Heart left ventricle (tissue), 16 donors: ENCODE measurements around the gene CHTF18. TPM values are rescaled to one million over a fixed set of nuclear protein-coding genes. Genes with fewer than 3 reads are reported as not detected.

Experiments
- ATAC-seq, 4 donors: fragments of 200-7000 bp; cut with Tn5 transposase; one replicate each; pipeline ENCODE4 v1.9.1; 2020 to 2022; ENCODE audit warnings: moderate library complexity in 4 of 4, mild to moderate bottlenecking in 3 of 4, moderate number of reproducible peaks in 1 of 4
- DNase-seq, 5 donors: peaks; one replicate each; pipeline ENCODE4 v3.0.0-alpha.2; 2020
- H3K27ac ChIP-seq, 12 donors: fragments of 200-600 bp; sonication (generic) in 4 of 12; one replicate each; pipeline versions ENCODE4 v1.5.0 to v1.8.0; 2016 to 2022; ENCODE audit warnings: mild to moderate bottlenecking in 2 of 12
- H3K27me3 ChIP-seq, 9 donors: fragments of 200-600 bp; sonication (generic) in 2 of 9; one replicate each; pipeline versions ENCODE4 v1.5.1 to v1.8.0; 2016 to 2022; ENCODE audit warnings: mild to moderate bottlenecking in 3 of 9
- H3K36me3 ChIP-seq, 9 donors: fragments of 200-600 bp; sonication (generic) in 2 of 9; one replicate each; pipeline versions ENCODE4 v1.5.0 to v1.8.0; 2018 to 2022; ENCODE audit warnings: mild to moderate bottlenecking in 2 of 9
- H3K4me1 ChIP-seq, 12 donors: fragments of 200-600 bp; sonication (generic) in 4 of 12; one replicate each; pipeline versions ENCODE4 v1.5.0 to v1.8.0; 2016 to 2022; ENCODE audit warnings: mild to moderate bottlenecking in 3 of 12
- H3K4me3 ChIP-seq, 12 donors: fragments of 200-600 bp; sonication (generic) in 4 of 12; one replicate each; pipeline versions ENCODE4 v1.5.0 to v1.8.0; 2017 to 2022; ENCODE audit warnings: mild to moderate bottlenecking in 9 of 12, moderate library complexity in 4 of 12
- H3K9me3 ChIP-seq, 12 donors: fragments of 200-600 bp; sonication (generic) in 4 of 12; one replicate each; pipeline versions ENCODE4 v1.5.0 to v1.8.0; 2016 to 2022; ENCODE audit warnings: mild to moderate bottlenecking in 1 of 12
- CTCF ChIP-seq, 12 donors: fragments of 200-600 bp; sonication (generic) in 4 of 12; IDR thresholded peaks; one replicate each; pipeline versions ENCODE4 v1.5.0 to v1.8.0; 2018 to 2022; ENCODE audit warnings: antibody characterized with exemption in 12 of 12, mild to moderate bottlenecking in 5 of 12
- POLR2A ChIP-seq, 2 donors: fragments of 450-650 bp; IDR thresholded peaks; one replicate each; pipeline ENCODE4 v1.6.1; 2017; ENCODE audit warnings: antibody characterized with exemption in 2 of 2, mild to moderate bottlenecking in 2 of 2, moderate library complexity in 2 of 2
- WGBS, 4 donors: extraction: QIAGEN DNeasy Blood & Tissue Kit in 2 of 4; methylation state at CpG; one replicate each; pipeline versions ENCODE4 v1.1.5 to v1.1.7; 2013 to 2018; 5-methylcytosine and 5-hydroxymethylcytosine counted together
- intact Hi-C, 10 donors: fragments of 100-400 bp; cut with DNase I; formaldehyde crosslinking; loops; one replicate each; pipeline versions ENCODE4 v1.11.1 to v1.14.2; 2022
- polyA plus RNA-seq, 2 donors: library from polyadenylated mRNA; stranded (reverse); fragments of 200-250 nt; gene quantifications; one replicate each; pipeline ENCODE4 v1.2.3, GENCODE V29; 2013
- total RNA-seq, 9 donors: library from RNA; depleted of rRNA in 2 of 9; stranded (reverse); fragments of >200 nt in 2 of 9; fragmentation: NEBNext Ultra II Directional in 3 of 9; extraction: Animal tissue kit (Norgen Biotek cat#: 25700) in 3 of 9; gene quantifications; one replicate each; pipeline versions ENCODE4 v1.1.0 to v1.2.4, GENCODE V29; 2016 to 2023
- donor health status: ischemic (EF 13 %, LVEDD 7.1; RV severe dilation, severe dysfunction).
- donor health status: healthy with polysubstance abuse.
- donor health status: DM: no; HTN: yes; CAD: no.
- donor health status: DM: no; HTN: no; CAD: no.
- donor health status: ischemic (EF 25% LVEDD 6.9; RV normal size, moderate dysfunction).
- donor health status: ischemic (EF 25% LVEDD 5.7; RV mildly dilated, moderate dysfunction).
- donor health status: healthy.
- donor health status: DM: yes; HTN: yes; CAD: no.
- donor health status: ischemic (EF 35%, LVEDD 5.7; RV mildly dilated, moderate dysfunction).
- donor health status: nonischemic (EF 11% LVEDD 7.7; RV severe dilation, severe dysfunction).
- donor health status: DM: yes; HTN: yes; CAD: no.
- donor health status: PGD.
- donor health status: ischemic (EF 29% LVEDD 5.4; RV normal size, mild dysfunction).
- donor health status: nonischemic (EF 23%, LVEDD 6.1; RV moderate dilation, normal function).

The CHTF18 gene
- total and polyA plus RNA-seq, 11 donors, result 0.83 to 15.0 (median 3.9) TPM

- WGBS, 4 donors, result 30 to 90% (median 54%) methylated on average over 2 to 20 of the region's 20 CpGs
Measured at GRCh38 chr16:769184-769784, 19.1 kb upstream of the CHTF18 start.

GRCh38 chr16:769934-770333 lies 18.5 kb upstream of the CHTF18 start:
- no peaks in the 10 kb centered on the region for H3K36me3 ChIP-seq
- no peaks in the 10 kb centered on the region for H3K4me1 ChIP-seq
- H3K27me3 ChIP-seq, result peaks cover 0 to 17% (median 0%) of the 10 kb centered on the region in 9 donors
- TF ChIP-seq CTCF (IDR thresholded peaks at IDR 0.05), result no peak
- TF ChIP-seq POLR2A (IDR thresholded peaks at IDR 0.05), result no peak
- no peak overlapping the region for H3K4me3 ChIP-seq
- intact Hi-C loops, result no loop called here
- no peak for ATAC-seq
- H3K27ac ChIP-seq, result no peak overlapping the region
- H3K9me3 ChIP-seq, result no peaks in the 10 kb centered on the region
- 68 to 78% (median 75%) methylated on average over 15 to 19 of the region's 19 CpGs for WGBS, 4 donors
- DNase-seq, result peak in 1 of 5 donors; percentile 15

More at GRCh38 chr16:769184-769784, 19.1 kb upstream of the CHTF18 start:
- H3K36me3 ChIP-seq, result no peaks in the 10 kb centered on the region
- DNase-seq (peak in 1 of 5 donors; percentile 14), ATAC-seq (no peak)
- no peaks in the 10 kb centered on the region for H3K9me3 ChIP-seq
- peaks cover 0 to 17% (median 0%) of the 10 kb centered on the region in 9 donors for H3K27me3 ChIP-seq
- no peak overlapping the region for H3K27ac ChIP-seq
- intact Hi-C loops, result no loop called here
- TF ChIP-seq CTCF (IDR thresholded peaks at IDR 0.05) (no peak), POLR2A (IDR thresholded peaks at IDR 0.05) (no peak)
- H3K4me1 ChIP-seq, result no peaks in the 10 kb centered on the region
- no peak overlapping the region for H3K4me3 ChIP-seq

GRCh38 chr16:770411-770810 lies 18.0 kb upstream of the CHTF18 start:
- H3K36me3 ChIP-seq, result no peaks in the 10 kb centered on the region
- no peaks in the 10 kb centered on the region for H3K9me3 ChIP-seq
- H3K4me3 ChIP-seq, result no peak overlapping the region
- intact Hi-C loops, result no loop called here
- no peaks in the 10 kb centered on the region for H3K4me1 ChIP-seq
- DNase-seq, result no peak
- no peak overlapping the region for H3K27ac ChIP-seq
- no peak for TF ChIP-seq POLR2A (IDR thresholded peaks at IDR 0.05)
- TF ChIP-seq CTCF (IDR thresholded peaks at IDR 0.05), result no peak
- no peak for ATAC-seq
- 62 to 88% (median 72%) methylated on average over 2 to 13 of the region's 13 CpGs for WGBS, 4 donors
- peaks cover 0 to 15% (median 0%) of the 10 kb centered on the region in 9 donors for H3K27me3 ChIP-seq

- peaks cover 0 to 17% (median 0%) of the 10 kb centered on the region in 9 donors for H3K27me3 ChIP-seq
- no peaks in the 10 kb centered on the region for H3K9me3 ChIP-seq
- intact Hi-C loops, result no loop called here
- no peak overlapping the region for H3K4me3 ChIP-seq
- WGBS, 4 donors, result 84 to 89% (median 87%) methylated on average over 9 to 18 of the region's 18 CpGs
- H3K4me1 ChIP-seq, result no peaks in the 10 kb centered on the region
- DNase-seq (no peak), ATAC-seq (no peak)
- no peak overlapping the region for H3K27ac ChIP-seq
- TF ChIP-seq POLR2A (IDR thresholded peaks at IDR 0.05) (no peak), CTCF (IDR thresholded peaks at IDR 0.05) (no peak)
- H3K36me3 ChIP-seq, result no peaks in the 10 kb centered on the region
Measured at GRCh38 chr16:772959-773358, 15.5 kb upstream of the CHTF18 start.
